AG09319 (cell line): ENCODE measurements around the gene ZNF230.

Experiments used
- DNase-seq: peaks from one replicate; pipeline ENCODE4 v3.0.0-alpha.2; 2010; ENCODE audit warnings: low read depth; ENCODE audit errors: extremely low read depth
- CTCF ChIP-seq: IDR thresholded peaks from 2 replicates; pipeline ENCODE4 v1.5.1; 2011; ENCODE audit warnings: low read depth, mild to moderate bottlenecking, inconsistent platforms, low read length, moderate library complexity

The ZNF230 gene

DNA sequence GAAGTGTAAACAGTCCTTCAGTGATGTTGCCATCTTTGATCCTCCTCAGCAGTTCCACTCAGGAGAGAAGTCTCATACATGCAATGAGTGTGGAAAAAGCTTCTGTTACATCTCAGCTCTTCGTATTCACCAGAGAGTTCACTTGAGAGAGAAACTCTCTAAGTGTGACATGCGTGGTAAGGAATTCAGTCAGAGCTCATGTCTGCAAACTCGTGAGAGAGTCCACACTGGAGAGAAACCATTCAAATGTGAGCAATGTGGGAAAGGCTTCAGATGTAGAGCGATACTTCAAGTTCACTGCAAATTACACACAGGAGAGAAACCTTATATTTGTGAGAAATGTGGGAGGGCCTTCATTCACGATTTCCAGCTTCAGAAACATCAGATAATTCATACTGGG, 7.7 kb downstream of the ZNF230 start:
- no peak for TF ChIP-seq CTCF

GRCh38 chr19:44019498-44019897, 16.7 kb downstream of the ZNF230 start:
- DNase-seq: no peak
- TF ChIP-seq CTCF: no peak

More for the DNA sequence above, 7.7 kb downstream of the ZNF230 start:
- no peak for DNase-seq

- DNase-seq: no peak
These were observed 18.5 kb downstream of the ZNF230 start for GRCh38 chr19:44021221-44021620.

DNA sequence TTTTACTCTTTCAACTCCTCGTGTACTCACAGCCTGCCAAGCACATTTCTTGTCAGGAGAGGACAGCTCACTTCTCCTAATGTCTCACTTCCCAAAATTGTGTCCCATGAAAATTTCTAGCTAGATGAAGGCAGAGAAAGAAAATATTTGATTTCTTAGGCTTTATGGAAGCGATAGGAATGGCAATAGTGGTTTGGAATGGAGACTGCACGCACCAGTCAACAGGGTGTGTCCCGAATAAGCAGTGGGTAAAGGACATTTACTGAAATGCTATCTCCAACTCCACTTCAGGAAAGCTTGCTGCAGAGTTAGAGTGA, 22.1 kb downstream of the ZNF230 start:
- DNase-seq: no peak

More at GRCh38 chr19:44021221-44021620, 18.5 kb downstream of the ZNF230 start:
- TF ChIP-seq CTCF: no peak

DNA sequence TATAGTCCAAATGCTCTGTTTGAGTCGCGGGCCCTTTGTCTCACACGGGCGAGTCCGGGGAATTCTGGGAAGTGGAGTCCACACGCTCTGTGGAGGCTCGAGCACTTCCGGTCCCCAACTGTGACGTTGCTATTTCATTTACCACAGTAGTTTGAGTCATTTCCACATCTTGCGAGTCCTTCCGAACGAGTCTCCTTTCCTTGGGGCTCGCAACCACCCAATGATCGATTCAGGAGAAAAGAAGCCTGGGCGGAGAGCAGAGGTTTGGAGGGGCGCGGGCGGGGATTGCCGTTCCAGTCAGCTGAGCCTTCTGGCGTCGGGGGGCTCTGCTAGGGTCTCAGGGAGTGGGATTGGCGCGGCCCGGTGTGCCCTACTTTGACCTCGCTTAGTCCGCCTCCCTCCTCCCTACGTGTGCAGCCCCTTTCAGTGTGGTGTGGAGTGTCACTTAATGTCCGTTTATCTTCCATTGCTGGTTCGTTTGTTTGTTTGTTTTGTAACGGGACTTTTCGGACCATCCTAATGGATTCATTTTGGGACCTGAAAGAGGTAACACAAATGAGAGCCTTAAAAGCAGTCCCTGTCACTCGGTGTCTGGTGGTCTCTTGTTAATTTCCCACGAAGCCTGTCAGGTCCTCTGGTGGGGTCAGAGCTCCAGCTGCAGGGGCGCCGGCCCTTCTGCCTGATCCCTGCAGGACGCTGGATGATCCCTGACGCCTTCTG, 22.6 kb downstream of the ZNF230 start, which contains the start of gene ZNF222:
Gene ZNF222, plus strand, starts transcription at position 163 of the 720 bp plus-strand sequence. Its CDS starts 58 bp downstream, at position 221.
- DNase-seq: peak; percentile 59
- no peak for TF ChIP-seq CTCF

More for the DNA sequence above, 22.1 kb downstream of the ZNF230 start:
- TF ChIP-seq CTCF: no peak

GRCh38 chr19:44026622-44027021, 23.9 kb downstream of the ZNF230 start:
- TF ChIP-seq CTCF: no peak
- DNase-seq: no peak

- TF ChIP-seq CTCF: no peak
- no peak for DNase-seq
These were observed 29.3 kb downstream of the ZNF230 start for GRCh38 chr19:44032001-44032610.
